Calu3 (cell line): Measurements from ENCODE around the gene CDK9. TPM values are rescaled to one million over a fixed set of nuclear protein-coding genes. Genes with fewer than 3 reads are reported as not detected.

Experiments used
- Bru-seq: library from RNA; stranded (reverse); fragments of 400-500 nt; gene quantifications from one replicate; lab custom pipeline; 2021; lab: Mats Ljungman, UMichigan
- BruChase-seq, 2 experiments: library from RNA; stranded (reverse); fragments of 400-500 nt; gene quantifications; one replicate each; lab custom pipeline; 2021; lab: Mats Ljungman, UMichigan
- BruUV-seq: library from RNA; stranded (reverse); fragments of 400-500 nt; replicated peaks from 2 replicates; lab custom pipeline; 2021; lab: Mats Ljungman, UMichigan
- CTCF ChIA-PET: fragments of 300-600 bp; sonication (Branson Sonifier 250); formaldehyde crosslinking; loops from one replicate; lab custom pipeline; 2022; ENCODE audit warnings: antibody characterized with exemption; lab: Charles Lee
- DNase-seq: peaks from one replicate; pipeline ENCODE4 v3.0.0; 2022
- H3K27ac Mint-ChIP-seq: one replicate; pipeline ENCODE4 v1.8.0; 2022; ENCODE audit warnings: mixed read lengths; ENCODE audit not compliant: unreplicated experiment
- H3K27me3 Mint-ChIP-seq: one replicate; pipeline ENCODE4 v1.8.0; 2022; ENCODE audit warnings: mixed read lengths; ENCODE audit not compliant: unreplicated experiment
- H3K36me3 Mint-ChIP-seq: one replicate; pipeline ENCODE4 v1.8.0; 2022; ENCODE audit warnings: mild to moderate bottlenecking, moderate library complexity, mixed read lengths; ENCODE audit not compliant: insufficient read depth, unreplicated experiment
- H3K4me1 Mint-ChIP-seq: one replicate; pipeline ENCODE4 v1.8.0; 2022; ENCODE audit warnings: mild to moderate bottlenecking, low read depth, mixed read lengths; ENCODE audit not compliant: unreplicated experiment
- H3K4me3 Mint-ChIP-seq: one replicate; pipeline ENCODE4 v1.8.0; 2022; ENCODE audit warnings: mild to moderate bottlenecking, low read depth, moderate library complexity, mixed read lengths; ENCODE audit not compliant: unreplicated experiment
- H3K9me3 Mint-ChIP-seq: one replicate; pipeline ENCODE4 v1.8.0; 2022; ENCODE audit warnings: low read depth, mixed read lengths; ENCODE audit not compliant: unreplicated experiment
- intact Hi-C: fragments of 100-400 bp; cut with micrococcal nuclease; formaldehyde crosslinking; loops from one replicate; pipeline ENCODE4 v1.10.0; 2022; ENCODE audit not compliant: unreplicated experiment
- long read RNA-seq: library from polyadenylated mRNA; stranded (forward); transcript quantifications from one replicate; pipeline ENCODE4 v2.0.0, GENCODE V29; 2022
- total RNA-seq: library from RNA; stranded (reverse); gene quantifications from 2 replicates; pipeline ENCODE4 v1.2.3, GENCODE V29; 2022
- TF ChIP-seq, protein P1 (sequence below): fragments of 200-600 bp; IDR thresholded peaks from one replicate; pipeline ENCODE4 v1.8.0; 2022; ENCODE audit warnings: antibody characterized with exemption; ENCODE audit not compliant: unreplicated experiment

The CDK9 gene
- total RNA-seq (41.8 and 51.3 TPM in 2 replicates), Bru-seq, nascent RNA (percentile 83 among the genes with signal in this experiment), BruChase-seq, experiment 1, labeled RNA remaining after a 6-hour chase (percentile 88 among the genes with signal in this experiment), BruChase-seq, experiment 2, labeled RNA remaining after a 2-hour chase (percentile 91 among the genes with signal in this experiment)
- long read RNA-seq, transcript CDK9-201 (7 exons, 2,463 nt) = major isoform, 33 of 52 reads
- long read RNA-seq, partial matches to known transcripts = 3 of 52 reads
- long read RNA-seq, other reads (novel, unspliced or antisense) = 16 of 52 reads

GRCh38 chr9:127785933-127786772, at the start of gene CDK9:
Gene CDK9 (plus strand): TSS chr9:127786034. CDS start chr9:127786149, 115 bp downstream.
- intact Hi-C loops = no loop called here
- Mint-ChIP-seq H3K9me3 (no peaks in the 10 kb centered on the region), H3K4me1 (no peaks in the 10 kb centered on the region), H3K36me3 (peaks cover 60% of the 10 kb centered on the region), H3K4me3 (peak within 1 kb of the TSS; percentile 86), H3K27ac (peak within 1 kb of the TSS; percentile 56), H3K27me3 (no peaks in the 10 kb centered on the region)
- TF ChIP-seq, protein P1, sequence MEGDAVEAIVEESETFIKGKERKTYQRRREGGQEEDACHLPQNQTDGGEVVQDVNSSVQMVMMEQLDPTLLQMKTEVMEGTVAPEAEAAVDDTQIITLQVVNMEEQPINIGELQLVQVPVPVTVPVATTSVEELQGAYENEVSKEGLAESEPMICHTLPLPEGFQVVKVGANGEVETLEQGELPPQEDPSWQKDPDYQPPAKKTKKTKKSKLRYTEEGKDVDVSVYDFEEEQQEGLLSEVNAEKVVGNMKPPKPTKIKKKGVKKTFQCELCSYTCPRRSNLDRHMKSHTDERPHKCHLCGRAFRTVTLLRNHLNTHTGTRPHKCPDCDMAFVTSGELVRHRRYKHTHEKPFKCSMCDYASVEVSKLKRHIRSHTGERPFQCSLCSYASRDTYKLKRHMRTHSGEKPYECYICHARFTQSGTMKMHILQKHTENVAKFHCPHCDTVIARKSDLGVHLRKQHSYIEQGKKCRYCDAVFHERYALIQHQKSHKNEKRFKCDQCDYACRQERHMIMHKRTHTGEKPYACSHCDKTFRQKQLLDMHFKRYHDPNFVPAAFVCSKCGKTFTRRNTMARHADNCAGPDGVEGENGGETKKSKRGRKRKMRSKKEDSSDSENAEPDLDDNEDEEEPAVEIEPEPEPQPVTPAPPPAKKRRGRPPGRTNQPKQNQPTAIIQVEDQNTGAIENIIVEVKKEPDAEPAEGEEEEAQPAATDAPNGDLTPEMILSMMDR = no peak
- peak; percentile 91 for DNase-seq
- CTCF ChIA-PET = interaction anchor here (0.6 to 1.3 kb wide), 3 partner anchors 40 to 131 kb away, joined by 3 to 8 read pairs (median 3); partner anchors contain the start of genes ST6GALNAC4 and TOR2A
- BruUV-seq = no TSS peak

DNA sequence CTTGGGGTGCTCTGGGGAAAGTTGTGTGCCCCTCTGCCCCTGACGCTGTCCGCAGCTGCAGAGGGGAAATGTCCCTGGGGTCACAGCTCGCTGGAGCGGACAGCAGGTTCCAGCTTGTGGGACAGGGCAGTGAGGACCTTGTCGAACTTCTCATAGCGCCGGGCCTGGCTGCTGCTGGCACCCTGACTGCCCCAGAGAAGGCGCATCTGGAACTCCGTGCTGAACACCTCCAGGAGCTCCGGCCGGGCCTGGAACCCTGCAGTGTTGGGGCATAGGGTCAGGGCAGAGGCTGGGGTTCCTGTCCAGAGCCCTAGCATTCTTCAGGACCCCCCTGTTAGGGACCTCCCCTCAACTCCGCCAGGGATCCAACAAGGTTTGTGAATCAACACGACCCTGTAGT, 47.2 kb upstream of the CDK9 start:
- TF ChIP-seq, protein P1 = no peak
- Mint-ChIP-seq H3K4me1 (peaks cover 7% of the 10 kb centered on the region), H3K27me3 (peaks cover 53% of the 10 kb centered on the region), H3K4me3 (no peak overlapping the region), H3K9me3 (no peaks in the 10 kb centered on the region), H3K36me3 (peaks cover 6% of the 10 kb centered on the region), H3K27ac (no peak overlapping the region)
- BruUV-seq = no TSS peak
- CTCF ChIA-PET = no interaction called here
- intact Hi-C loops = loop anchor here (5.0 kb wide), 1 partner anchor 134 kb away; no protein-coding TSS in a partner anchor
- no peak for DNase-seq

DNA sequence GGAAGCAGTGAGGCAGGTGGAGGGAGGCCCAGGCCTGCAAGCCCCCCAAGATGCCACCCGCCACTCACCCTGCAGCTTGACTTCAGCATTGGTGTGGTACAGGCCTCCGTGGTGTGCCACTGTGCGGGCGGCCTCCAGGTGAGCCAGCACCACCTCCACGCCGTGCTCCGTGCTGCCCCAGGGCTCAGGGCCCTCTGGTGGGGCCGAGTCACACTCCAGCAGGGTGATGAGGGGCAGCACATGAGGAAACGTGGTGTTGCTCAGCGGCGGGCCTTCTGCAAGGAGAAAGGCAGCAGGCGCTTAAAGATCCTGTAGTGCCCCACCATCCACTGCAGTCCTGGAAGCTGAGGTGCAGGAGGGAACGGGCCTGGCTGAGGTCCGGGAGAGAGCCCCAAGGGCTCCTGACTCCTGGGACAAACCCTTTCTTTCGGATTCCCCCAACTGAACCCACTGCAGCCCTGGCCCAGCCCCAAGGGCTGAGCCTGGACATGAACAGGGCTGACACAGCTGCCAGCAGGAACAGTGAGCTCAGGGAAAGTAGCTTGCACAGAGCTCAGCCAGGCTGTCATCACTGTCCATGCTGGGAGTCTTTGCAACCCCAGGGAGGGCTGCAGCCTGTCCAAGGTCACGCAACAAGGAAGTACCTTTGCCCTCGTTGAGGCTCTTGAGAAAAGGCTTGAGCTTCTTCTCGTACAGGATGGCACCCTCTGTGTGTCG, 46.1 kb upstream of the CDK9 start:
- Mint-ChIP-seq H3K4me1 (peaks cover 7% of the 10 kb centered on the region), H3K27me3 (peaks cover 53% of the 10 kb centered on the region), H3K27ac (no peak overlapping the region), H3K36me3 (peaks cover 6% of the 10 kb centered on the region), H3K9me3 (no peaks in the 10 kb centered on the region), H3K4me3 (no peak overlapping the region)
- CTCF ChIA-PET = interaction anchor here (0.8 to 1.2 kb wide), 3 partner anchors 31 to 130 kb away, joined by 3 read pairs; no protein-coding TSS in a partner anchor
- DNase-seq = no peak
- BruUV-seq = no TSS peak
- intact Hi-C loops = loop anchor here (5.0 kb wide), 1 partner anchor 133 kb away; no protein-coding TSS in a partner anchor
- TF ChIP-seq, protein P1 = no peak
